Vein endothelial cell (primary cell): Measurements from ENCODE around the gene UPF2. TPM values are rescaled to one million over a fixed set of nuclear protein-coding genes. Genes with fewer than 3 reads are reported as not detected.

ENCODE experiments used
- small RNA-seq: library from RNA; depleted of rRNA; stranded (forward); fragments of <200 nt; gene quantifications from one replicate; pipeline ENCODE3, GENCODE V24; 2012
- total RNA-seq: library from RNA; depleted of rRNA; stranded (reverse); fragments of >200 nt; gene quantifications from 2 replicates; pipeline ENCODE4 v1.2.3, GENCODE V29; 2012

Gene UPF2, protein sequence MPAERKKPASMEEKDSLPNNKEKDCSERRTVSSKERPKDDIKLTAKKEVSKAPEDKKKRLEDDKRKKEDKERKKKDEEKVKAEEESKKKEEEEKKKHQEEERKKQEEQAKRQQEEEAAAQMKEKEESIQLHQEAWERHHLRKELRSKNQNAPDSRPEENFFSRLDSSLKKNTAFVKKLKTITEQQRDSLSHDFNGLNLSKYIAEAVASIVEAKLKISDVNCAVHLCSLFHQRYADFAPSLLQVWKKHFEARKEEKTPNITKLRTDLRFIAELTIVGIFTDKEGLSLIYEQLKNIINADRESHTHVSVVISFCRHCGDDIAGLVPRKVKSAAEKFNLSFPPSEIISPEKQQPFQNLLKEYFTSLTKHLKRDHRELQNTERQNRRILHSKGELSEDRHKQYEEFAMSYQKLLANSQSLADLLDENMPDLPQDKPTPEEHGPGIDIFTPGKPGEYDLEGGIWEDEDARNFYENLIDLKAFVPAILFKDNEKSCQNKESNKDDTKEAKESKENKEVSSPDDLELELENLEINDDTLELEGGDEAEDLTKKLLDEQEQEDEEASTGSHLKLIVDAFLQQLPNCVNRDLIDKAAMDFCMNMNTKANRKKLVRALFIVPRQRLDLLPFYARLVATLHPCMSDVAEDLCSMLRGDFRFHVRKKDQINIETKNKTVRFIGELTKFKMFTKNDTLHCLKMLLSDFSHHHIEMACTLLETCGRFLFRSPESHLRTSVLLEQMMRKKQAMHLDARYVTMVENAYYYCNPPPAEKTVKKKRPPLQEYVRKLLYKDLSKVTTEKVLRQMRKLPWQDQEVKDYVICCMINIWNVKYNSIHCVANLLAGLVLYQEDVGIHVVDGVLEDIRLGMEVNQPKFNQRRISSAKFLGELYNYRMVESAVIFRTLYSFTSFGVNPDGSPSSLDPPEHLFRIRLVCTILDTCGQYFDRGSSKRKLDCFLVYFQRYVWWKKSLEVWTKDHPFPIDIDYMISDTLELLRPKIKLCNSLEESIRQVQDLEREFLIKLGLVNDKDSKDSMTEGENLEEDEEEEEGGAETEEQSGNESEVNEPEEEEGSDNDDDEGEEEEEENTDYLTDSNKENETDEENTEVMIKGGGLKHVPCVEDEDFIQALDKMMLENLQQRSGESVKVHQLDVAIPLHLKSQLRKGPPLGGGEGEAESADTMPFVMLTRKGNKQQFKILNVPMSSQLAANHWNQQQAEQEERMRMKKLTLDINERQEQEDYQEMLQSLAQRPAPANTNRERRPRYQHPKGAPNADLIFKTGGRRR
- 14.0 and 19.1 TPM in 2 replicates for total RNA-seq

GRCh38 chr10:12042797-12043651 is at the start of gene UPF2:
TSS of gene UPF2 (minus strand) at chr10:12042809. CDS start at chr10:12035423, 7,386 bp downstream.

DNA sequence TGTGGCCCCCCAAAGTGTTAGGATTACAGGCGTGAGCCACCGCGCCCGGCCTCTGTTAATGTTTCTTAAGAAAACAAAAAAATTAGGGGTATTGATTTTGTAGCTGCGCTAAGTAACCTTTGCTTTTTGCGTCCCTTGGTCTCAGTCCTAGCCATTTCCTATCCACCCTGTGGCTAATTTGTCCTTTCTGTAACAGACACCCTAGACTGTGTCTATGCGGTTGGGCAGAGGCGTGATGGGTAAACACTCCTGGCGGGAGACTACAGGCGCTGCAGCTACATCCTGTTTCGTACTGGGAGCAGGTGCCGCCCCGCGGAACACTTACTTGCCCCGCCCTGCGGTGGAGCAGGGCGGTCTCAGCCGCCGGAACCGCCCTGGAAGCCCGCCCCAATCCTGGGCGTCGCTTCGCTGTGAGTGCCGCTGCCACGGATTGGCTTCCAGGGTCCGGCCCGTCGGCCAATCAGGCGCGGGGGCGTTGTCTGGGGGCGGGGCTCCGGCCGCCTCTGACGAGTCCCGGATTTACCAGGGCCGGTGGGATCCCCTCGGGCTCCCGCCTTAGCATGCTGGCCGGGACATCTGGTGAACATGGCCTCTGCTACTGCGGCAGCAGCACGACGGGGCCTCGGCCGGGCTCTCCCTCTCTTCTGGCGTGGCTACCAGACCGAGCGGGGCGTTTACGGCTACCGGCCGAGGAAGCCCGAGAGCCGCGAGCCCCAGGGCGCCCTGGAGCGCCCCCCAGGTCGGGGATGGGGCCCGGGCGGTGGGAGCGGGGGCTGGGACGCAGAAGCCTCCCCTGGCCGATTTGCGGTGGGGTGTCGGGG is 26.1 kb upstream of the UPF2 start, which contains the start of gene DHTKD1:
TSS of gene DHTKD1 (plus strand) at position 506 of the 821 bp plus-strand sequence. CDS start at position 586, 80 bp downstream.

Small RNAs within 50 kb of the gene (small RNA-seq; reads per million reads assigned to genes)
- gene RNU6-1095P: not detected

Other genes with a start within 250 kb of the UPF2 start
- 10.0 and 11.8 TPM in 2 replicates for gene PROSER2, start 219.5 kb downstream of the UPF2 start, total RNA-seq
- 21.8 and 21.9 TPM in 2 replicates for gene DHTKD1, start 26.1 kb upstream of the UPF2 start, total RNA-seq
- 6.0 and 6.5 TPM in 2 replicates for gene SEC61A2, start 86.9 kb upstream of the UPF2 start, total RNA-seq
- gene NUDT5, start 153.1 kb upstream of the UPF2 start, total RNA-seq: 53.2 and 63.7 TPM in 2 replicates
- gene CDC123, start 153.4 kb upstream of the UPF2 start, total RNA-seq: 117 and 125 TPM in 2 replicates